PC-3 (cell line): Measurements from ENCODE around the gene HECW1. TPM values are rescaled to one million over a fixed set of nuclear protein-coding genes. Genes with fewer than 3 reads are reported as not detected.
A peak's percentile ranks its signal among the peaks of the same experiment; 100 is the strongest.

Experiments
- ATAC-seq: fragments of 200-7000 bp; cut with Tn5 transposase; 2 replicates; pipeline ENCODE4 v1.9.1; 2020; ENCODE audit warnings: mild to moderate bottlenecking, moderate library complexity
- BruUV-seq: library from RNA; stranded (reverse); fragments of 400-500 nt; replicated peaks from 2 replicates; lab custom pipeline; 2021; lab: Mats Ljungman, UMichigan
- CTCF ChIA-PET: fragments of 300-600 bp; sonication (Branson Sonifier 250); formaldehyde crosslinking; loops from one replicate; lab custom pipeline; 2022; ENCODE audit warnings: antibody characterized with exemption; lab: Charles Lee
- POLR2A ChIA-PET: fragments of 300-600 bp; sonication (Branson Sonifier 250); formaldehyde crosslinking; loops from one replicate; lab custom pipeline; 2022; ENCODE audit warnings: antibody characterized with exemption; ENCODE audit not compliant: unreplicated experiment; lab: Charles Lee
- DNase-seq: peaks from one replicate; pipeline ENCODE4 v3.0.0-alpha.2; 2015
- H2AFZ ChIP-seq: fragments of 300-600 bp; sonication (generic); 2 replicates; pipeline ENCODE4 v1.6.0; 2016; ENCODE audit warnings: antibody characterized with exemption, low read length
- H3F3A ChIP-seq: fragments of 300-600 bp; sonication (generic); one replicate; pipeline ENCODE4 v1.6.0; 2017; ENCODE audit warnings: antibody characterized with exemption, low read length, control low read depth, mild to moderate bottlenecking; ENCODE audit not compliant: unreplicated experiment
- H3K27ac ChIP-seq: fragments of 300-600 bp; sonication (generic); 2 replicates; pipeline ENCODE4 v1.5.1; 2016; ENCODE audit warnings: mild to moderate bottlenecking, low read length
- H3K27me3 ChIP-seq: fragments of 300-600 bp; sonication (generic); 2 replicates; pipeline ENCODE4 v1.6.1; 2016; ENCODE audit warnings: low read length, mixed read lengths
- H3K36me3 ChIP-seq: fragments of 300-600 bp; sonication (generic); 2 replicates; pipeline ENCODE4 v1.6.1; 2016; ENCODE audit warnings: low read depth, mixed run types, low read length, mixed read lengths
- H3K4me1 ChIP-seq: fragments of 300-600 bp; sonication (generic); 2 replicates; pipeline ENCODE4 v1.5.1; 2016; ENCODE audit warnings: low read length; ENCODE audit not compliant: insufficient read depth
- H3K4me2 ChIP-seq: fragments of 300-600 bp; sonication (generic); 2 replicates; pipeline ENCODE4 v1.6.0; 2016; ENCODE audit warnings: low read length
- H3K4me3 ChIP-seq: fragments of 300-600 bp; sonication (generic); 2 replicates; pipeline ENCODE4 v1.5.1; 2016; ENCODE audit warnings: mild to moderate bottlenecking, low read length, mixed read lengths
- H3K79me2 ChIP-seq: fragments of 300-600 bp; sonication (generic); 2 replicates; pipeline ENCODE4 v1.6.1; 2017; ENCODE audit warnings: low read length, mixed read lengths
- H3K9ac ChIP-seq: fragments of 300-600 bp; sonication (generic); 2 replicates; pipeline ENCODE4 v1.6.0; 2016; ENCODE audit warnings: mild to moderate bottlenecking, low read length
- H3K9me2 ChIP-seq: fragments of 300-600 bp; sonication (generic); replicated peaks from 2 replicates; pipeline ENCODE4 v1.6.1; 2016; ENCODE audit warnings: mixed run types, low read length, mixed read lengths
- H3K9me3 ChIP-seq: fragments of 300-600 bp; sonication (generic); 2 replicates; pipeline ENCODE4 v1.6.1; 2016; ENCODE audit warnings: low read length, mixed read lengths
- H4K20me1 ChIP-seq: fragments of 300-600 bp; sonication (generic); 2 replicates; pipeline ENCODE4 v1.6.1; 2016; ENCODE audit warnings: low read length, mixed read lengths
- CTCF ChIP-seq: fragments of 300-600 bp; sonication (generic); conservative IDR thresholded peaks from 2 replicates; pipeline ENCODE4 v1.5.1; 2017; ENCODE audit warnings: antibody characterized with exemption, low read depth, mild to moderate bottlenecking, low read length
- EZH2 ChIP-seq: fragments of 300-600 bp; sonication (generic); IDR thresholded peaks from one replicate; pipeline ENCODE4 v1.6.1; 2017; ENCODE audit warnings: antibody characterized with exemption, mild to moderate bottlenecking, low read length; ENCODE audit not compliant: unreplicated experiment
- EZH2phosphoT487 ChIP-seq: fragments of 300-600 bp; sonication (generic); IDR thresholded peaks from 2 replicates; pipeline ENCODE4 v1.6.1; 2018; ENCODE audit warnings: mild to moderate bottlenecking, antibody characterized with exemption, low read length, borderline replicate concordance
- intact Hi-C: fragments of 100-400 bp; cut with micrococcal nuclease; formaldehyde crosslinking; loops from 2 replicates; pipeline ENCODE4 v1.9.0; 2023
- total RNA-seq: library from RNA; depleted of rRNA; stranded (reverse); fragments of >200 nt; gene quantifications from 2 replicates; pipeline ENCODE4 v1.2.3, GENCODE V29; 2014

HECW1 gene
- total RNA-seq, 1 experiment from 2014 or later, result 3.0 TPM

DNA sequence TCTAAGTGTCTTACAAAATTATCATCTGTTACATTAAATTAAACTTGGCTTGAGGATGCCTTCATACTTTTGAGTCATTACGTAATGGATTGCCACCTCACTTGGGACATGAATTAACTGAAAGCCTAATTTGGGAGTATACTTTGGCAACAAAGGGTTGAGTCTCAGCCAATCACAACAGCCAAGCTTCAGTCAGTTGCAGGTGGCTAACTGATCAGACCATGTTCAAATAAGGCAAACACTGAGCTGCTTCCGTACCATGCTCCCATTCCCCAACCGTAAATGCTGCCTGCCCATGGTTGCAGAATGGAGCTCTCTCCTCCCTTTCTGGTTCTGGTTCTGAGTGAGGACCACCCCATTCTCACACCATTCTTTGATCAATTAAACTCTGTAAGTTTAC is 377.6 kb downstream of the HECW1 start:
- no peak for ATAC-seq
- no peak overlapping the region for H3K9ac ChIP-seq
- intact Hi-C loops, result loop anchor here (10.0 kb wide), 1 partner anchor 75 kb away; no protein-coding TSS in a partner anchor
- DNase-seq, result no peak
- no peaks in the 10 kb centered on the region for H3K36me3 ChIP-seq
- H3F3A ChIP-seq, result no peaks in the 10 kb centered on the region
- no peaks in the 10 kb centered on the region for H4K20me1 ChIP-seq
- no peak overlapping the region for H2AFZ ChIP-seq
- H3K27ac ChIP-seq, result no peak overlapping the region
- POLR2A ChIA-PET, result interaction anchor here (0.7 kb wide), 1 partner anchor 358 kb away, joined by 3 read pairs; no protein-coding TSS in a partner anchor
- BruUV-seq, result no TSS peak
- no peaks in the 10 kb centered on the region for H3K79me2 ChIP-seq
- no peak overlapping the region for H3K4me2 ChIP-seq
- H3K9me3 ChIP-seq, result no peaks in the 10 kb centered on the region
- CTCF ChIA-PET, result no interaction called here
- H3K4me3 ChIP-seq, result no peak overlapping the region
- no peaks in the 10 kb centered on the region for H3K27me3 ChIP-seq
- no peaks in the 10 kb centered on the region for H3K9me2 ChIP-seq
- H3K4me1 ChIP-seq, result peaks cover 13% of the 10 kb centered on the region
- TF ChIP-seq EZH2, result no peak
- no peak for TF ChIP-seq EZH2phosphoT487

DNA sequence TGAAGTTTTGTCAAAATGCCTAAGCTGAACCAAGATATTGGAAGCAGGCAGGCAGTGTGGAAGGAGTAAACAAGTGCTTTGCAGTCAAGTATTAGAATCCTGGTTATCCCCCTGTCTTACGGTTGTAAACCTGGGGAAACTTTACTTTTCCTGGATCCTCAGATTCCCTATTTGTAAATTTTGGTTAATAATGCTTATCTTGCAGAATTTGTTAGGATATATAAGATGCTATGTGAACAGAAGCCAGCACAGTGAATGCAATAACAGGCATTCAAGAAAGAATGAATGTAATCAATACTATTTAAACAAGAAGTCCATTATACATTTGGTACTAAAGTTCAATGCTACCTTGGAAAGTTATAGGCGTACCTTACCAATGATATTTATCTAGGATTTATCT is 378.7 kb downstream of the HECW1 start:
- CTCF ChIA-PET, result interaction anchor here (0.6 kb wide), 1 partner anchor 550 kb away, joined by 3 read pairs; no protein-coding TSS in a partner anchor
- Histone ChIP-seq H3K27ac (no peak overlapping the region), H3K9me3 (no peaks in the 10 kb centered on the region), H3K4me3 (no peak overlapping the region), H3K79me2 (no peaks in the 10 kb centered on the region), H3K27me3 (no peaks in the 10 kb centered on the region), H3K4me2 (no peak overlapping the region), H3F3A (no peaks in the 10 kb centered on the region), H3K9ac (no peak overlapping the region), H4K20me1 (no peaks in the 10 kb centered on the region), H3K9me2 (no peaks in the 10 kb centered on the region), H2AFZ (no peak overlapping the region), H3K36me3 (no peaks in the 10 kb centered on the region), H3K4me1 (peaks cover 8% of the 10 kb centered on the region)
- ATAC-seq, result no peak
- POLR2A ChIA-PET, result no interaction called here
- no peak for DNase-seq
- TF ChIP-seq EZH2phosphoT487 (no peak), CTCF (no peak), EZH2 (no peak)
- intact Hi-C loops, result loop anchor here (10.0 kb wide), 1 partner anchor 74 kb away; no protein-coding TSS in a partner anchor
- no TSS peak for BruUV-seq

DNA sequence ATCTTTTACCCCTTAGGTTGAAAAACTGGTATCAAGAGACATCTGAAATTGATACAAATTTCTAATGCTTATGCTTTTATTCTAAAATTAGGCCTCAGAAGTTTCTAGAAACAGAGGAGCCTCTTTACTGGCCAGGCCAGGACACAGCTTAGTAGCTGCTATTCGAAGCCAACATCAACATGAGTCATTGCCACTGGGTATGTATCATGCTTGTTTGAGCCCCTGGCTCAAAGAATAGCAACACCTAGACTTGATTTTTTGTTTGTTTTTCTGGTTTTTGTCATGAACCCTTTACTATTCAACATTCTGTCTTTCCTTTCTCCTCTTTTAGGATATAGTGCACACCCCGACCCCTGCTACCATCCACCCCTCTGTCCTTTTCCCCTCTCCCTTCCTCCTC is 379.5 kb downstream of the HECW1 start:
- ChIA-PET POLR2A (interaction anchor here (1.0 kb wide), 1 partner anchor 91 kb away, joined by 4 read pairs; the partner anchor contains the start of gene STK17A), CTCF (interaction anchor here (0.6 kb wide), 1 partner anchor 91 kb away, joined by 4 read pairs; the partner anchor contains the start of gene STK17A)
- ATAC-seq, result peak; percentile 100

More for the DNA sequence above, 379.5 kb downstream of the HECW1 start:
- Histone ChIP-seq H3K9me3 (no peaks in the 10 kb centered on the region), H3K36me3 (no peaks in the 10 kb centered on the region), H3F3A (no peaks in the 10 kb centered on the region), H3K9ac (no peak overlapping the region), H3K27me3 (no peaks in the 10 kb centered on the region), H3K27ac (no peak overlapping the region), H3K4me3 (no peak overlapping the region), H3K4me2 (0 out of 2 replicates have a peak overlapping the region, but pooled peaks have one; percentile 11), H2AFZ (no peak overlapping the region), H3K9me2 (no peaks in the 10 kb centered on the region), H4K20me1 (no peaks in the 10 kb centered on the region), H3K79me2 (no peaks in the 10 kb centered on the region), H3K4me1 (peaks cover 8% of the 10 kb centered on the region)
- DNase-seq, result peak; percentile 81
- BruUV-seq, result no TSS peak
- TF ChIP-seq CTCF (no peak), EZH2 (no peak), EZH2phosphoT487 (no peak)
- intact Hi-C loops, result loop anchor here (10.0 kb wide), 1 partner anchor 73 kb away; no protein-coding TSS in a partner anchor
